Heart right ventricle (tissue), 16 donors: ENCODE results near the gene CTRB1. TPM values are rescaled to one million over a fixed set of nuclear protein-coding genes. Genes with fewer than 3 reads are reported as not detected.
"Not testable (repeated sequence)": the region's sequence is repeated elsewhere in the genome, so short reads cannot be mapped to it uniquely, and the experiment has no call there.

Experiments used
- ATAC-seq, 8 donors: fragments of 200-7000 bp; cut with Tn5 transposase; one replicate each; pipeline ENCODE4 v1.9.1; 2020; ENCODE audit warnings: mild to moderate bottlenecking in 8 of 8, moderate library complexity in 8 of 8, moderate number of reproducible peaks in 1 of 8
- DNase-seq, 2 donors: peaks; one replicate each; pipeline ENCODE4 v3.0.0-alpha.2; 2020
- H3K27ac ChIP-seq, 10 donors: fragments of 200-600 bp; sonication (generic) in 2 of 10; one replicate each; pipeline versions ENCODE4 v1.5.0 to v1.8.0; 2020 to 2022; ENCODE audit warnings: mild to moderate bottlenecking in 3 of 10
- H3K27me3 ChIP-seq, 7 donors: fragments of 200-600 bp; one replicate each; pipeline ENCODE4 v1.8.0; 2021 to 2022; ENCODE audit warnings: mild to moderate bottlenecking in 2 of 7
- H3K36me3 ChIP-seq, 9 donors: fragments of 200-600 bp; sonication (generic) in 1 of 9; one replicate each; pipeline versions ENCODE4 v1.5.0 to v1.8.0; 2020 to 2022; ENCODE audit warnings: mild to moderate bottlenecking in 2 of 9
- H3K4me1 ChIP-seq, 9 donors: fragments of 200-600 bp; sonication (generic) in 1 of 9; one replicate each; pipeline versions ENCODE4 v1.5.0 to v1.8.0; 2020 to 2022; ENCODE audit warnings: mild to moderate bottlenecking in 4 of 9
- H3K4me3 ChIP-seq, 10 donors: fragments of 200-600 bp; sonication (generic) in 2 of 10; one replicate each; pipeline versions ENCODE4 v1.5.0 to v1.8.0; 2020 to 2022; ENCODE audit warnings: mild to moderate bottlenecking in 7 of 10, moderate library complexity in 2 of 10
- H3K9me3 ChIP-seq, 11 donors: fragments of 200-600 bp in 10 of 11; sonication (generic) in 2 of 11; one replicate each; pipeline versions ENCODE4 v1.5.0 to v1.8.0; 2013 to 2022; ENCODE audit warnings: mild to moderate bottlenecking in 2 of 11, control low read depth in 1 of 11, moderate library complexity in 1 of 11
- WGBS, 2 donors: extraction: QIAGEN DNeasy Blood & Tissue Kit; methylation state at CpG; one replicate each; pipeline ENCODE4 v1.1.7; 2013; ENCODE audit warnings: inconsistent platforms in 1 of 2; 5-methylcytosine and 5-hydroxymethylcytosine counted together
- intact Hi-C, 10 donors: fragments of 100-400 bp; cut with DNase I; formaldehyde crosslinking; loops; one replicate each; pipeline versions ENCODE4 v1.11.1 to v1.14.2; 2022
- polyA plus RNA-seq, 2 donors: library from polyadenylated mRNA; stranded (reverse); fragments of 200-250 nt; gene quantifications; one replicate each; pipeline ENCODE4 v1.2.3, GENCODE V29; 2013
- total RNA-seq, 10 donors: library from RNA; stranded (reverse); fragmentation: NEBNext Ultra II Directional in 3 of 10; extraction: Animal tissue kit (Norgen Biotek cat#: 25700) in 3 of 10; gene quantifications; one replicate each; pipeline versions ENCODE4 v1.2.1 to v1.2.4, GENCODE V29; 2021 to 2023
- TF ChIP-seq, protein P1 (sequence below), 9 donors: fragments of 200-600 bp; sonication (generic) in 2 of 9; IDR thresholded peaks; one replicate each; pipeline versions ENCODE4 v1.5.0 to v1.8.0; 2021 to 2022; ENCODE audit warnings: antibody characterized with exemption in 9 of 9, mild to moderate bottlenecking in 5 of 9, moderate library complexity in 1 of 9
- donor health status: Arrhythmogenic right ventricular cardiomyopathy.
- donor health status: ischemic (EF 13 %, LVEDD 7.1; RV severe dilation, severe dysfunction).
- donor health status: healthy with polysubstance abuse.
- donor health status: DM: no; HTN: yes; CAD: no.
- donor health status: DM: no; HTN: no; CAD: no.
- donor health status: ischemic (EF 25% LVEDD 6.9; RV normal size, moderate dysfunction).
- donor health status: ischemic (EF 25% LVEDD 5.7; RV mildly dilated, moderate dysfunction).
- donor health status: healthy.
- donor health status: DM: yes; HTN: yes; CAD: no.
- donor health status: Ischemic cardiomyopathy.
- donor health status: ischemic (EF 35%, LVEDD 5.7; RV mildly dilated, moderate dysfunction).
- donor health status: nonischemic (EF 11% LVEDD 7.7; RV severe dilation, severe dysfunction).
- donor health status: DM: yes; HTN: yes; CAD: no.
- donor health status: PGD.
- donor health status: ischemic (EF 29% LVEDD 5.4; RV normal size, mild dysfunction).
- donor health status: nonischemic (EF 23%, LVEDD 6.1; RV moderate dilation, normal function).

The CTRB1 gene
- total and polyA plus RNA-seq, 12 donors, result 1.0 to 3.8 (median 2.4) TPM; not detected in 4

DNA sequence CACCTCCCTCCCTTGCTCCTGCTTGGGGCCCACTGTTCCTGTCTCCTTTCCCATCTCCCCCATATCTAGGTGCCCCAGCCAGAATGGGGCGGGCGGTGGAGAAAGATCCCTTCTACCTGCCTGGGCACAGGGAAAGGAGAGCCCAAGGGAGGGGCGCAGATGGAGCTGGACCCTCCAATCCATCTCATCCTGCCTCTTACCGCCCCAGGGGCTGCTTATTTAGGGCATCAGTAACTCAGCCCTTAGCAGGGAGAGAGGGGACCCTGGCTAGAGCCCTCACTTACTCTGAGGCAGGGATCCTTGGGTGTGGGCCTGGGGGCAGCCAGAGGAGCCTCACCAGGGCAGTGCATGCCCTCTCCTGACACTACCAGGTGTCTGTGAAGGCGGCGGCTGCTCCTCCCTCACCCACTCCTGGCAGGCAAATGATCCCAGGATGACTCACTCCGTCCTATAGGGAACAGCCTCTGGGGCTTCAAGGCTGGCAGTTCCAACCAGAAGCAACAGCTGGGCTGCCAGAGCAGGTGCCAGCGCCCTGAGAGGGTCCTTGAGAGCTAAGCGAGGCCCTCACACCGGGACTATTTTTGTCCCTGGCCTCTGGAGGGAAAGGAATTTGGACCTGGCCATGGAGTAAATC is 49.0 kb downstream of the CTRB1 start:
- no peak overlapping the region for H3K4me3 ChIP-seq
- H3K27ac ChIP-seq, result peak overlapping the region in 8 of 10 donors; percentile 32 to 79 (median 64)
- TF ChIP-seq, protein P1, sequence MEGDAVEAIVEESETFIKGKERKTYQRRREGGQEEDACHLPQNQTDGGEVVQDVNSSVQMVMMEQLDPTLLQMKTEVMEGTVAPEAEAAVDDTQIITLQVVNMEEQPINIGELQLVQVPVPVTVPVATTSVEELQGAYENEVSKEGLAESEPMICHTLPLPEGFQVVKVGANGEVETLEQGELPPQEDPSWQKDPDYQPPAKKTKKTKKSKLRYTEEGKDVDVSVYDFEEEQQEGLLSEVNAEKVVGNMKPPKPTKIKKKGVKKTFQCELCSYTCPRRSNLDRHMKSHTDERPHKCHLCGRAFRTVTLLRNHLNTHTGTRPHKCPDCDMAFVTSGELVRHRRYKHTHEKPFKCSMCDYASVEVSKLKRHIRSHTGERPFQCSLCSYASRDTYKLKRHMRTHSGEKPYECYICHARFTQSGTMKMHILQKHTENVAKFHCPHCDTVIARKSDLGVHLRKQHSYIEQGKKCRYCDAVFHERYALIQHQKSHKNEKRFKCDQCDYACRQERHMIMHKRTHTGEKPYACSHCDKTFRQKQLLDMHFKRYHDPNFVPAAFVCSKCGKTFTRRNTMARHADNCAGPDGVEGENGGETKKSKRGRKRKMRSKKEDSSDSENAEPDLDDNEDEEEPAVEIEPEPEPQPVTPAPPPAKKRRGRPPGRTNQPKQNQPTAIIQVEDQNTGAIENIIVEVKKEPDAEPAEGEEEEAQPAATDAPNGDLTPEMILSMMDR (IDR thresholded peaks at IDR 0.05), result no peak
- 44 to 64% methylated on average over 10 of the region's 10 CpGs for WGBS, 2 donors
- H3K9me3 ChIP-seq, result no peaks in the 10 kb centered on the region
- DNase-seq (peak; percentile 77 to 80), ATAC-seq (peak; percentile 32 to 84 (median 59))
- peaks cover 0 to 6% (median 0%) of the 10 kb centered on the region in 9 donors for H3K36me3 ChIP-seq
- H3K4me1 ChIP-seq, result peaks cover 23 to 57% (median 39%) of the 10 kb centered on the region in 9 donors
- H3K27me3 ChIP-seq, result peaks cover 0 to 69% (median 0%) of the 10 kb centered on the region in 7 donors
- intact Hi-C loops, result loop anchor here in 2 of 10 donors (5.0 kb wide), 2 partner anchors 35 to 40 kb away; no protein-coding TSS in a partner anchor

DNA sequence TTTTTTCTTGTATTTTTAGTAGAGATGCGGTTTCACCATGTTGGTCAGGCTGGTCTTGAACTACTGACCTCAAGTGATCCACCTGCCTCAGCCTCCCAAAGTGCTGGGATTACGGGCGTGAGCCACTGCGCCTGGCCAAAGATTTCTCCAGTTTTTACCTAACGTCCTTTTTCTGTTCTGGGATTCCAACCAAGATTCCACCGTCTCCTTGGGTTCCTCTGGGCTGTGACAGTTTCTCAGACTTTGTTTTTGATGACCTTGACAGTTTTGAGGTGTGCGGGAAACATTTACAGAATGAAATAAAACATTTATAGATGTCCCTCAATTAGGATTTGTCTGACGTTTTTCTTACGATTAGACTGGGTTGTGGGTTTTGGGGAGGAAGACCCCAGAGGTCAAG is 50.6 kb downstream of the CTRB1 start:
- H3K9me3 ChIP-seq, H3K36me3 ChIP-seq, DNase-seq, H3K4me3 ChIP-seq, H3K27ac ChIP-seq, ATAC-seq: not testable (repeated sequence)
- intact Hi-C loops, result loop anchor here in 2 of 10 donors (5.0 kb wide), 2 partner anchors 33 to 38 kb away; no protein-coding TSS in a partner anchor
- Histone ChIP-seq H3K4me1 (peaks cover 7 to 41% (median 23%) of the 10 kb centered on the region in 9 donors), H3K27me3 (peaks cover 0 to 65% (median 0%) of the 10 kb centered on the region in 7 donors)
- whole genome bisulfite sequencing, 2 donors, result 63 to 84% methylated on average over 9 of the region's 9 CpGs

DNA sequence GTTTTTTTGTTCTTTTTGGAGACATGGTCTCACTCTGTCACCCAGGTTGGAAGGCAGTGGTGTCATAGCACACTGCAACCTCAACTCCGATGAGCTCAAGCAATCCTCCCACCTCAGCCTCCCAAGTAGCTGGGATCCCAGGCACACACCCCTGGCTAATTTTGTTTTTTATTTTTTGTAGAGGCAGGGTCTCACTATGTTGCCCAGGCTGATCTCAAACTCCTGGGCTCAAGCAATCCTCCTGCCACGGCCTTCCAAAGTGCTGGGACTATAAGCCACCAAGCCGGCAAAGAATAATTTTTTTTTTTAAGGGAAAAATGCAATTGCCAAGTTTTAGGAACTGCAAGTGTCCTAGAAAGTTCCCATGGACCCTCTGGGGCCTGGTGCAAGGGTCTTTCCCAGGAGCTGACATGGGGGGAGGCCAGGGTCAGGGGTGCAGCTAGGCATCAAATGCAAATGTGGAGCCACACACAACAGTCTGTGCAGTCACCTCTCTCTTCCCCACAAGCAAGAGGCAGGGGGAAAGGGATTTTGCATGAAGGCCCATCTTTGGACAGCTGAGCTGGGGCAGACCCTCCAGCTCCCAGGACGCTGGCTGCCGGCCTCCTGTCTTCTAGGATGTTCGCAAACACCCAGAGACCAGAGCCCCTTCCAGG is 52.8 kb downstream of the CTRB1 start:
- H3K4me3 ChIP-seq, result no peak overlapping the region
- TF ChIP-seq, protein P1 (IDR thresholded peaks at IDR 0.05), result no peak
- H3K4me1 ChIP-seq, result peaks cover under 1 to 27% (median 13%) of the 10 kb centered on the region in 9 donors
- no peak overlapping the region for H3K27ac ChIP-seq
- H3K27me3 ChIP-seq, result peaks cover 0 to 48% (median 0%) of the 10 kb centered on the region in 7 donors
- intact Hi-C loops, result no loop called here
- H3K36me3 ChIP-seq, result no peaks in the 10 kb centered on the region
- 68 to 75% methylated on average over 6 of the region's 6 CpGs for WGBS, 2 donors
- ATAC-seq (no peak), DNase-seq (no peak)
- no peaks in the 10 kb centered on the region for H3K9me3 ChIP-seq

DNA sequence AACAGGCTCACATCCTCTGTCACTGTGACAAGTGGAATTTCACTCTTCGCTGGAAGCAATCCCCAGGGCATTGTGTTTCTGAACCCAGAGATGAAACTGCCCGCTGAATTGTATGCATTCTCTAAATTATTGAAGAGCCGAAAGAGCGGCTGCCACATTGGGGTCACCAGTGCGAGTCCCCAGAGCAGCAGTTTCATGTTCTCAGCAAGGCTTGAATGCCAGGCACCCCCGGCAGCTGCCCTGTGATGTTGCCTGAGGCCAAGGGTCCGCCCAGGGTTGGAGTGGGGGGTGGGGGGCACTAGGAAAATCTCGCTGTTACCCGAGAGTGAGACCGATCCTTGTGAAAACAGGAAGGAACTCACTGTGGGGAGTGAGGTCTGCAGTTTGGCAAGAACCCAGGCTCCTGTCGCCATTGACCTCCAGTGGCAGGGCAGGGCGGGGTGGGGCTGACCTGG is 53.3 kb downstream of the CTRB1 start:
- Histone ChIP-seq H3K9me3 (no peaks in the 10 kb centered on the region), H3K4me3 (no peak overlapping the region), H3K36me3 (no peaks in the 10 kb centered on the region), H3K27ac (no peak overlapping the region), H3K4me1 (peaks cover 0 to 22% (median 9%) of the 10 kb centered on the region in 9 donors), H3K27me3 (peaks cover 0 to 43% (median 0%) of the 10 kb centered on the region in 7 donors)
- TF ChIP-seq, protein P1 (IDR thresholded peaks at IDR 0.05), result no peak
- no peak for ATAC-seq
- intact Hi-C loops, result no loop called here
- 43 to 46% methylated on average over 12 of the region's 12 CpGs for WGBS, 2 donors
- DNase-seq, result no peak

DNA sequence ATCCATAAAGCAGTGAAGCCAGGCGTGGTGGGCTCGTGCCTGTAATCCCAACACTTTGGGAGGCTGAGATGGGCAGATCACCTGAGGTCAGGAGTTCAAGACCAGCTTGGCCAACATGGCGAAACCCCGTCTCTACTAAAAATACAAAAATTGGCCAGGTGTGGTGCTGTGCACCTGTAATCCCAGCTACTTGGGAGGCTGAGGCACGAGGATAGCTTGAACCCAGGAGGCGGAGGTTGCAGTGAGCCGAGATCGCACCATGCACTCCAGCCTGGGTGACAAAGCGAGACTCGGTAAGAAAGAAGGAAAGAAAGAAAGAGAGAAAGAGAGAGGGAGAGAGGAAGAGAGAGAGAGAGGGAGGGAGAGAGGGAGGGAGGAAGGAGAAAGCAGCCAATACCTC is 53.8 kb downstream of the CTRB1 start:
- intact Hi-C loops, DNase-seq, H3K4me3 ChIP-seq, H3K9me3 ChIP-seq, H3K27ac ChIP-seq, ATAC-seq, H3K36me3 ChIP-seq: not testable (repeated sequence)
- WGBS, 2 donors, result 92 to 96% methylated on average over 10 of the region's 10 CpGs
- Histone ChIP-seq H3K27me3 (peaks cover 0 to 38% (median 0%) of the 10 kb centered on the region in 7 donors), H3K4me1 (peaks cover 0 to 18% (median 5%) of the 10 kb centered on the region in 9 donors)
